Measurements from ENCODE around the gene MXRA7. TPM values are rescaled to one million over a fixed set of nuclear protein-coding genes. Genes with fewer than 3 reads are reported as not detected.

The MXRA7 gene
- total and polyA plus RNA-seq, 7 donors: 8.3 to 428 (median 327) TPM

DNA sequence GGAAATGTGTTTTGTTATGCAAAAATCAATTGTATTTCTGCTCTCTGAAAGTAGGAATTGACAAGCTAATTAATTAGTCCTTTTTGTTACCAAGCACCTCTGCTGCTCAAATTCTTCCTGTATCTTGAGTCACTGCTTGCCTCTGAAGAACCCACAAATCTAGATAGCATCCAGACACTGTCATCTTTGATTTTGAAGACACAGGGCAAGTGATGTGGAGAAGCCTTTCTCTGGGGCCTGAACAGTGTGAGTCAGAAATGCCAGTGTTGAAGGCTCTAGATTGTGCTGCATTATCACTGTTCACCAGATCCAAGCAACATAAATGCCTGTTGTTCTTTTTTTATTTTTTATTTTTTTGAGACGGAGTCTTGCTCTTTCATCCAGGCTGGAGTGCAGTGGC is 56.4 kb downstream of the MXRA7 start:
- H3K27me3 ChIP-seq: no peaks in the 10 kb centered on the region
- TF ChIP-seq POLR2AphosphoS5 (IDR thresholded peaks at IDR 0.05) (no peak), EP300 (IDR thresholded peaks at IDR 0.05) (no peak), POLR2A (IDR thresholded peaks at IDR 0.05) (no peak)
- TF ChIP-seq, protein P1, sequence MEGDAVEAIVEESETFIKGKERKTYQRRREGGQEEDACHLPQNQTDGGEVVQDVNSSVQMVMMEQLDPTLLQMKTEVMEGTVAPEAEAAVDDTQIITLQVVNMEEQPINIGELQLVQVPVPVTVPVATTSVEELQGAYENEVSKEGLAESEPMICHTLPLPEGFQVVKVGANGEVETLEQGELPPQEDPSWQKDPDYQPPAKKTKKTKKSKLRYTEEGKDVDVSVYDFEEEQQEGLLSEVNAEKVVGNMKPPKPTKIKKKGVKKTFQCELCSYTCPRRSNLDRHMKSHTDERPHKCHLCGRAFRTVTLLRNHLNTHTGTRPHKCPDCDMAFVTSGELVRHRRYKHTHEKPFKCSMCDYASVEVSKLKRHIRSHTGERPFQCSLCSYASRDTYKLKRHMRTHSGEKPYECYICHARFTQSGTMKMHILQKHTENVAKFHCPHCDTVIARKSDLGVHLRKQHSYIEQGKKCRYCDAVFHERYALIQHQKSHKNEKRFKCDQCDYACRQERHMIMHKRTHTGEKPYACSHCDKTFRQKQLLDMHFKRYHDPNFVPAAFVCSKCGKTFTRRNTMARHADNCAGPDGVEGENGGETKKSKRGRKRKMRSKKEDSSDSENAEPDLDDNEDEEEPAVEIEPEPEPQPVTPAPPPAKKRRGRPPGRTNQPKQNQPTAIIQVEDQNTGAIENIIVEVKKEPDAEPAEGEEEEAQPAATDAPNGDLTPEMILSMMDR (IDR thresholded peaks at IDR 0.05): no peak
- H3K27ac ChIP-seq: no peak overlapping the region
- H3K9me3 ChIP-seq: no peaks in the 10 kb centered on the region
- 94 to 96% methylated on average over 1 of the region's 1 CpG for WGBS, 2 donors
- H3K36me3 ChIP-seq: no peaks in the 10 kb centered on the region
- no peak for DNase-seq
- H3K4me3 ChIP-seq: no peak overlapping the region
- no peaks in the 10 kb centered on the region for H3K4me1 ChIP-seq
- intact Hi-C loops (cut with DNase I): no loop called here

GRCh38 chr17:76650504-76650903 is 60.3 kb downstream of the MXRA7 start:
- intact Hi-C loops (cut with DNase I): no loop called here
- TF ChIP-seq, protein P1 (IDR thresholded peaks at IDR 0.05): no peak
- TF ChIP-seq EP300 (IDR thresholded peaks at IDR 0.05): no peak
- no peak for TF ChIP-seq POLR2AphosphoS5 (IDR thresholded peaks at IDR 0.05)
- no peak for TF ChIP-seq POLR2A (IDR thresholded peaks at IDR 0.05)
- no peaks in the 10 kb centered on the region for H3K27me3 ChIP-seq
- H3K4me3 ChIP-seq: no peak overlapping the region
- no peaks in the 10 kb centered on the region for H3K9me3 ChIP-seq
- DNase-seq: peak; percentile 3
- no peak overlapping the region for H3K27ac ChIP-seq
- WGBS, 2 donors: 64 to 93% methylated on average over 5 of the region's 5 CpGs
- no peaks in the 10 kb centered on the region for H3K36me3 ChIP-seq
- H3K4me1 ChIP-seq: no peaks in the 10 kb centered on the region

GRCh38 chr17:76646712-76647111 is 64.1 kb downstream of the MXRA7 start:
- H3K4me1 ChIP-seq: no peaks in the 10 kb centered on the region
- no peak overlapping the region for H3K4me3 ChIP-seq
- H3K27ac ChIP-seq: no peak overlapping the region
- no peaks in the 10 kb centered on the region for H3K9me3 ChIP-seq
- DNase-seq: no peak
- no peaks in the 10 kb centered on the region for H3K27me3 ChIP-seq
- H3K36me3 ChIP-seq: no peaks in the 10 kb centered on the region
- intact Hi-C loops (cut with DNase I): no loop called here
- 87 to 93% methylated on average over 1 of the region's 1 CpG for WGBS, 2 donors
- no peak for TF ChIP-seq POLR2A (IDR thresholded peaks at IDR 0.05)
- TF ChIP-seq EP300 (IDR thresholded peaks at IDR 0.05): no peak
- TF ChIP-seq, protein P1 (IDR thresholded peaks at IDR 0.05): no peak
- TF ChIP-seq POLR2AphosphoS5 (IDR thresholded peaks at IDR 0.05): no peak

- TF ChIP-seq POLR2AphosphoS5 (IDR thresholded peaks at IDR 0.05): no peak
- TF ChIP-seq, protein P1 (IDR thresholded peaks at IDR 0.05): no peak
- no peak for TF ChIP-seq EP300 (IDR thresholded peaks at IDR 0.05)
- no peak for TF ChIP-seq POLR2A (IDR thresholded peaks at IDR 0.05)
- Histone ChIP-seq H3K27ac (no peak overlapping the region), H3K9me3 (no peaks in the 10 kb centered on the region), H3K4me3 (no peak overlapping the region), H3K4me1 (no peaks in the 10 kb centered on the region), H3K36me3 (no peaks in the 10 kb centered on the region), H3K27me3 (no peaks in the 10 kb centered on the region)
- 16 to 72% methylated on average over 5 of the region's 5 CpGs for WGBS, 2 donors
- intact Hi-C loops (cut with DNase I): no loop called here
- no peak for DNase-seq
These were observed 65.3 kb downstream of the MXRA7 start for GRCh38 chr17:76645481-76645880.

GRCh38 chr17:76644995-76645394 is 65.8 kb downstream of the MXRA7 start:
- Histone ChIP-seq H3K27me3 (no peaks in the 10 kb centered on the region), H3K27ac (no peak overlapping the region), H3K4me1 (no peaks in the 10 kb centered on the region), H3K9me3 (no peaks in the 10 kb centered on the region), H3K36me3 (no peaks in the 10 kb centered on the region), H3K4me3 (no peak overlapping the region)
- intact Hi-C loops (cut with DNase I): no loop called here
- TF ChIP-seq EP300 (IDR thresholded peaks at IDR 0.05) (no peak), POLR2AphosphoS5 (IDR thresholded peaks at IDR 0.05) (no peak), POLR2A (IDR thresholded peaks at IDR 0.05) (no peak)
- TF ChIP-seq, protein P1 (IDR thresholded peaks at IDR 0.05): no peak
- DNase-seq: peak; percentile 5
- WGBS, 2 donors: 18 to 71% methylated on average over 8 of the region's 8 CpGs

Data from sigmoid colon (tissue), 7 donors.